ENCODE measurements around the gene DIP2A. TPM values are rescaled to one million over a fixed set of nuclear protein-coding genes. Genes with fewer than 3 reads are reported as not detected.

Gene DIP2A
- total and polyA plus RNA-seq, 2 of the 8 experiments (the other 6 are each of a cell fraction or from before 2014, with no cell fraction given) = 16.0 to 27.1 TPM

- ChIA-PET POLR2A (ENCODE audit: partially characterized antibody) (interaction anchor here (1.5 kb wide), 1 partner anchor 96 kb away, joined by 3 read pairs; no protein-coding TSS in a partner anchor), CTCF (ENCODE audit: partially characterized antibody) (no interaction called here)
- no peak overlapping the region for H3K56ac ChIP-seq (replicated peaks; ENCODE audit: insufficient read length, low read depth, low read length)
- H2AFZ ChIP-seq (ENCODE audit: low read length) = no peak overlapping the region
- H2BK12ac ChIP-seq (ENCODE audit: low read depth, low read length) = no peak overlapping the region
- no peak overlapping the region for H2BK20ac ChIP-seq (ENCODE audit: low read length)
- no peak overlapping the region for H3K18ac ChIP-seq (ENCODE audit: extremely low read depth, low read length)
- no peaks in the 10 kb centered on the region for H3K9me3 ChIP-seq (ENCODE audit: insufficient read depth in 2 of 2, low read depth in 1 of 2, low read length in 1 of 2)
- no peak overlapping the region for H4K8ac ChIP-seq (ENCODE audit: extremely low read depth, insufficient read depth, low read length)
- H3K9ac ChIP-seq (replicated peaks in 1 of 4; ENCODE audit: extremely low read depth in 1 of 4, low read depth in 3 of 4, low read length in 3 of 4) = no peak overlapping the region
- no peaks in the 10 kb centered on the region; the same call in 1 of the 2 replicates for H3K79me1 ChIP-seq (ENCODE audit: low read depth, low read length)
- H3K36me3 ChIP-seq (ENCODE audit: control insufficient read depth in 2 of 4, insufficient read depth in 4 of 4, low read length in 3 of 4) = no peaks in the 10 kb centered on the region; a peak in 1 of 8 replicates
- H3K23ac ChIP-seq (ENCODE audit: insufficient read length) = no peak overlapping the region
- no peak overlapping the region for H2BK120ac ChIP-seq (replicated peaks; ENCODE audit: low read depth, low read length)
- no peaks in the 10 kb centered on the region for H3K4me1 ChIP-seq (replicated peaks in 1 of 4; ENCODE audit: control insufficient read depth in 3 of 4, insufficient read depth in 4 of 4, low read length in 3 of 4)
- no peak overlapping the region for H3K4me3 ChIP-seq (ENCODE audit: extremely low read depth in 1 of 4, insufficient read depth in 2 of 4, low read depth in 3 of 4, low read length in 4 of 4)
- H3K79me2 ChIP-seq (ENCODE audit: control insufficient read depth in 1 of 2, insufficient read depth in 2 of 2, low read length in 2 of 2) = no peaks in the 10 kb centered on the region; a peak in 1 of 4 replicates
- no peak overlapping the region for H3K27ac ChIP-seq (ENCODE audit: low read depth, low read length)
- H4K91ac ChIP-seq (replicated peaks; ENCODE audit: insufficient read length, low read length) = no peak overlapping the region
- H3K4ac ChIP-seq (replicated peaks; ENCODE audit: insufficient read length, low read depth, low read length) = no peak overlapping the region
- H4K20me1 ChIP-seq (replicated peaks in 1 of 2; ENCODE audit: control insufficient read depth in 1 of 2, insufficient read depth in 2 of 2, low read length in 2 of 2) = peaks cover 0 to under 1% of the 10 kb centered on the region in 2 experiments
- H3K14ac ChIP-seq (ENCODE audit: insufficient read length) = no peak overlapping the region
- no peak overlapping the region for H2AK5ac ChIP-seq (ENCODE audit: low read depth, low read length)
- H4K5ac ChIP-seq (ENCODE audit: insufficient read length, low read depth, low read length) = no peak overlapping the region
- H3K27me3 ChIP-seq (replicated peaks in 1 of 4; ENCODE audit: control insufficient read depth in 3 of 4, extremely low read depth in 1 of 4, insufficient read depth in 3 of 4, low read length in 3 of 4) = no peaks in the 10 kb centered on the region
- H3K4me2 ChIP-seq (ENCODE audit: insufficient read depth in 1 of 2, low read depth in 2 of 2, low read length in 2 of 2) = no peak overlapping the region
- H3K23me2 ChIP-seq (ENCODE audit: low read depth, low read length) = no peaks in the 10 kb centered on the region
- FAIRE-seq (no peak), DNase-seq (ENCODE audit: low read depth in 1 of 2, low spot score in 2 of 2) (no peak)
- no peak overlapping the region for H2BK15ac ChIP-seq (ENCODE audit: low read length)
- WGBS, 2 experiments (ENCODE audit: extremely low coverage in 1 of 2, insufficient coverage in 1 of 2, insufficient read length in 1 of 2, insufficient replicate concordance in 2 of 2, low coverage in 1 of 2, low lambda C conversion rate in 2 of 2, missing lambda C conversion rate in 1 of 2) = 95% methylated on average over 1 of the region's 1 CpG; no CpG with 5 or more reads in 1 of the 2 experiments
- no peak overlapping the region for H2BK5ac ChIP-seq (ENCODE audit: low read depth, low read length)
- TF ChIP-seq YY1 (IDR thresholded peaks at IDR 0.05; ENCODE audit: low read depth, low read length) (no peak), NRF1 (IDR thresholded peaks at IDR 0.05; ENCODE audit: low read depth, low read length) (no peak), SAP30 (IDR thresholded peaks at IDR 0.05; ENCODE audit: insufficient read depth, insufficient replicate concordance, low read length) (no peak), MAFK (IDR thresholded peaks at IDR 0.05; ENCODE audit: low read depth, low read length) (no peak), BRCA1 (IDR thresholded peaks at IDR 0.05; ENCODE audit: low read depth, low read length) (no peak), SP1 (IDR thresholded peaks at IDR 0.05; ENCODE audit: low read depth, low read length) (no peak), RBBP5 (IDR thresholded peaks at IDR 0.05; ENCODE audit: borderline replicate concordance, low read depth, low read length) (no peak), TEAD4 (IDR thresholded peaks at IDR 0.05; ENCODE audit: low read depth, low read length) (no peak), KDM5A (IDR thresholded peaks at IDR 0.05; ENCODE audit: low read length) (no peak), CREB1 (IDR thresholded peaks at IDR 0.05) (no peak), JUN (IDR thresholded peaks at IDR 0.05; ENCODE audit: low read depth, low read length) (no peak), HDAC2 (IDR thresholded peaks at IDR 0.05; ENCODE audit: borderline replicate concordance in 1 of 2, low read depth in 2 of 2, low read length in 2 of 2) (no peak), TAF1 (IDR thresholded peaks at IDR 0.05; ENCODE audit: low read depth, low read length) (no peak), RFX5 (IDR thresholded peaks at IDR 0.05; ENCODE audit: borderline replicate concordance, low read depth, low read length) (no peak), E2F6 (IDR thresholded peaks at IDR 0.05) (no peak)
These were observed 16.6 kb downstream of the DIP2A start for GRCh38 chr21:46475296-46475695.
